B cell (primary cell): ENCODE results near the gene AGTR2. TPM values are rescaled to one million over a fixed set of nuclear protein-coding genes. Genes with fewer than 3 reads are reported as not detected.

Source experiments
- ATAC-seq: fragments of 200-7000 bp; cut with Tn5 transposase; one replicate; pipeline ENCODE4 v1.10.0; 2021; ENCODE audit warnings: low read depth, mild to moderate bottlenecking, moderate number of reproducible peaks, moderate library complexity
- CTCF ChIA-PET: fragments of 350-600 bp; sonication (Branson Sonifier 250); formaldehyde crosslinking; loops from one replicate; lab custom pipeline; 2021; ENCODE audit warnings: antibody characterized with exemption, inconsistent platforms; lab: Charles Lee
- POLR2A ChIA-PET: fragments of 350-600 bp; sonication (Branson Sonifier 250); formaldehyde crosslinking; loops from one replicate; lab custom pipeline; 2021; ENCODE audit warnings: antibody characterized with exemption; lab: Charles Lee
- DNase-seq: peaks from one replicate; pipeline ENCODE4 v3.0.0; 2013
- H2AFZ ChIP-seq: 2 replicates; pipeline ENCODE4 v1.6.1; 2012; ENCODE audit warnings: mild to moderate bottlenecking, low read depth, low read length; ENCODE audit not compliant: insufficient read depth, poor library complexity, severe bottlenecking
- H3K27ac ChIP-seq, 2 donors: 1 replicate in 1 of 2; 2 replicates in 1 of 2; pipeline ENCODE4 v1.5.1; 2012 to 2013; ENCODE audit warnings: low read length in 2 of 2, mild to moderate bottlenecking in 2 of 2, moderate library complexity in 1 of 2
- H3K27me3 ChIP-seq, 4 experiments: fragments of 200-600 bp in 1 of 4; sonication (generic) in 1 of 4; replicated peaks in 1 of 4; 1 replicate in 2 of 4; 2 replicates in 2 of 4; pipeline versions ENCODE4 v1.6.1 to v1.7.0; 2013 to 2016; ENCODE audit warnings: low read length in 3 of 4, mild to moderate bottlenecking in 2 of 4, mixed read lengths in 1 of 4, moderate library complexity in 1 of 4; ENCODE audit not compliant: insufficient read depth in 4 of 4, control insufficient read depth in 3 of 4; ENCODE audit errors: control extremely low read depth in 1 of 4
- H3K36me3 ChIP-seq, 2 experiments: replicated peaks in 1 of 2; 1 replicate in 1 of 2; 2 replicates in 1 of 2; pipeline versions ENCODE4 v1.6.1 to v1.7.1; 2013; ENCODE audit warnings: low read length in 1 of 2; ENCODE audit not compliant: insufficient read depth in 2 of 2, control insufficient read depth in 1 of 2; ENCODE audit errors: control extremely low read depth in 1 of 2, extremely low read depth in 1 of 2
- H3K4me1 ChIP-seq, 2 donors: fragments of 200-600 bp in 1 of 2; sonication (generic) in 1 of 2; 1 replicate in 1 of 2; 2 replicates in 1 of 2; pipeline versions ENCODE4 v1.5.1 to v1.6.1; 2013 to 2017; ENCODE audit warnings: low read length in 2 of 2; ENCODE audit not compliant: control insufficient read depth in 2 of 2, insufficient read depth in 2 of 2
- H3K4me2 ChIP-seq: replicated peaks from 2 replicates; pipeline ENCODE3; 2012; ENCODE audit warnings: mild to moderate bottlenecking, low read depth, low read length; ENCODE audit not compliant: poor library complexity, severe bottlenecking
- H3K4me3 ChIP-seq, 5 experiments: fragments of 200-600 bp in 1 of 5; sonication (generic) in 1 of 5; 1 replicate in 3 of 5; 2 replicates in 2 of 5; pipeline versions ENCODE4 v1.5.1 to v1.7.0; 2011 to 2016; ENCODE audit warnings: low read length in 4 of 5, mild to moderate bottlenecking in 4 of 5, low read depth in 2 of 5, control low read depth in 1 of 5, moderate library complexity in 1 of 5; ENCODE audit not compliant: insufficient read depth in 1 of 5; ENCODE audit errors: control extremely low read depth in 1 of 5, extremely low read depth in 1 of 5
- H3K79me2 ChIP-seq: fragments of 200-600 bp; sonication (generic); one replicate; pipeline ENCODE4 v1.6.0; 2016; ENCODE audit warnings: low read length; ENCODE audit not compliant: control insufficient read depth, insufficient read depth
- H3K9ac ChIP-seq: fragments of 200-600 bp; sonication (generic); 2 replicates; pipeline ENCODE4 v1.6.1; 2017; ENCODE audit warnings: mild to moderate bottlenecking, low read length, moderate library complexity
- H3K9me3 ChIP-seq, 3 donors: one replicate each; pipeline versions ENCODE4 v1.6.1 to v1.7.1; 2013; ENCODE audit warnings: low read length in 2 of 3; ENCODE audit not compliant: control insufficient read depth in 2 of 3, insufficient read depth in 1 of 3; ENCODE audit errors: control extremely low read depth in 1 of 3
- H4K20me1 ChIP-seq: 2 replicates; pipeline ENCODE4 v1.6.0; 2012; ENCODE audit warnings: mild to moderate bottlenecking, low read length; ENCODE audit not compliant: insufficient read depth, control insufficient read depth, poor library complexity, severe bottlenecking
- H3K27ac Mint-ChIP-seq: one replicate; pipeline ENCODE4 v1.8.0; 2021; ENCODE audit warnings: mixed read lengths
- H3K27me3 Mint-ChIP-seq: one replicate; pipeline ENCODE4 v1.8.0; 2021; ENCODE audit warnings: mixed read lengths
- H3K4me1 Mint-ChIP-seq: one replicate; pipeline ENCODE4 v1.8.0; 2021; ENCODE audit warnings: mixed read lengths
- H3K4me3 Mint-ChIP-seq: one replicate; pipeline ENCODE4 v1.8.0; 2021; ENCODE audit warnings: mixed read lengths
- H3K9me3 Mint-ChIP-seq: one replicate; pipeline ENCODE4 v1.8.0; 2022; ENCODE audit warnings: mixed read lengths; ENCODE audit not compliant: insufficient read depth
- EZH2 ChIP-seq: IDR thresholded peaks from 2 replicates; pipeline ENCODE4 v1.6.1; 2012; ENCODE audit warnings: borderline replicate concordance, low read depth, mild to moderate bottlenecking, moderate library complexity, low read length; ENCODE audit not compliant: insufficient read depth, poor library complexity, severe bottlenecking
- WGBS: methylation state at CpG from one replicate; pipeline ENCODE4 v1.1.5; 2013; ENCODE audit warnings: missing lambda C conversion rate; ENCODE audit not compliant: insufficient coverage; 5-methylcytosine and 5-hydroxymethylcytosine counted together
- intact Hi-C: fragments of 100-400 bp; cut with micrococcal nuclease; formaldehyde crosslinking; loops from one replicate; pipeline ENCODE4 v1.10.0; 2022
- polyA plus RNA-seq: library from polyadenylated mRNA; depleted of rRNA; stranded (reverse); fragments of >200 nt; gene quantifications from 2 replicates; pipeline ENCODE4 v1.2.3, GENCODE V29; 2012
- total RNA-seq, 2 donors: library from RNA; stranded (reverse); fragments of 120-200 nt in 1 of 2; gene quantifications; 1 replicate in 1 of 2; 2 replicates in 1 of 2; pipeline versions ENCODE4 v1.2.3 to v1.2.4, GENCODE V29; 2013 to 2022
- TF ChIP-seq, protein P1 (sequence below): fragments of 200-600 bp; IDR thresholded peaks from one replicate; pipeline ENCODE4 v1.8.0; 2022; ENCODE audit warnings: antibody characterized with exemption, mild to moderate bottlenecking

The AGTR2 gene
- total and polyA plus RNA-seq, 2 donors (not counting 1 experiment from before 2014, with no cell fraction given), result not detected

GRCh38 chrX:116194649-116195048 lies 24.1 kb downstream of the AGTR2 start:
- Histone ChIP-seq H3K27ac (no peak overlapping the region), H3K79me2 (no peaks in the 10 kb centered on the region), H2AFZ (no peak overlapping the region), H3K27me3 (no peaks in the 10 kb centered on the region), H3K9me3 (no peaks in the 10 kb centered on the region), H3K9ac (no peak overlapping the region), H3K4me2 (no peak overlapping the region), H3K36me3 (no peaks in the 10 kb centered on the region), H3K4me3 (no peak overlapping the region), H3K4me1 (no peaks in the 10 kb centered on the region), H4K20me1 (no peaks in the 10 kb centered on the region)
- ChIA-PET POLR2A (no interaction called here), CTCF (no interaction called here)
- Mint-ChIP-seq H3K9me3 (no peaks in the 10 kb centered on the region), H3K27ac (no peak overlapping the region), H3K4me3 (no peak overlapping the region), H3K27me3 (no peaks in the 10 kb centered on the region), H3K4me1 (no peaks in the 10 kb centered on the region)
- DNase-seq (no peak), ATAC-seq (no peak)
- no peak for TF ChIP-seq EZH2
- TF ChIP-seq, protein P1, sequence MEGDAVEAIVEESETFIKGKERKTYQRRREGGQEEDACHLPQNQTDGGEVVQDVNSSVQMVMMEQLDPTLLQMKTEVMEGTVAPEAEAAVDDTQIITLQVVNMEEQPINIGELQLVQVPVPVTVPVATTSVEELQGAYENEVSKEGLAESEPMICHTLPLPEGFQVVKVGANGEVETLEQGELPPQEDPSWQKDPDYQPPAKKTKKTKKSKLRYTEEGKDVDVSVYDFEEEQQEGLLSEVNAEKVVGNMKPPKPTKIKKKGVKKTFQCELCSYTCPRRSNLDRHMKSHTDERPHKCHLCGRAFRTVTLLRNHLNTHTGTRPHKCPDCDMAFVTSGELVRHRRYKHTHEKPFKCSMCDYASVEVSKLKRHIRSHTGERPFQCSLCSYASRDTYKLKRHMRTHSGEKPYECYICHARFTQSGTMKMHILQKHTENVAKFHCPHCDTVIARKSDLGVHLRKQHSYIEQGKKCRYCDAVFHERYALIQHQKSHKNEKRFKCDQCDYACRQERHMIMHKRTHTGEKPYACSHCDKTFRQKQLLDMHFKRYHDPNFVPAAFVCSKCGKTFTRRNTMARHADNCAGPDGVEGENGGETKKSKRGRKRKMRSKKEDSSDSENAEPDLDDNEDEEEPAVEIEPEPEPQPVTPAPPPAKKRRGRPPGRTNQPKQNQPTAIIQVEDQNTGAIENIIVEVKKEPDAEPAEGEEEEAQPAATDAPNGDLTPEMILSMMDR, result no peak
- intact Hi-C loops, result no loop called here

GRCh38 chrX:116198235-116198634 lies 27.7 kb downstream of the AGTR2 start:
- no peak overlapping the region for H3K27ac ChIP-seq
- DNase-seq (no peak), ATAC-seq (no peak)
- H2AFZ ChIP-seq, result no peak overlapping the region
- Mint-ChIP-seq H3K27me3 (no peaks in the 10 kb centered on the region), H3K27ac (no peak overlapping the region), H3K9me3 (no peaks in the 10 kb centered on the region), H3K4me1 (no peaks in the 10 kb centered on the region), H3K4me3 (no peak overlapping the region)
- H3K9me3 ChIP-seq, result no peaks in the 10 kb centered on the region
- no peaks in the 10 kb centered on the region for H4K20me1 ChIP-seq
- WGBS, result no CpG with 5 or more reads among the region's 3 CpGs
- intact Hi-C loops, result no loop called here
- ChIA-PET POLR2A (no interaction called here), CTCF (no interaction called here)
- H3K9ac ChIP-seq, result no peak overlapping the region
- H3K4me2 ChIP-seq, result no peak overlapping the region
- H3K27me3 ChIP-seq, result no peaks in the 10 kb centered on the region
- H3K36me3 ChIP-seq, result no peaks in the 10 kb centered on the region
- H3K79me2 ChIP-seq, result no peaks in the 10 kb centered on the region
- TF ChIP-seq EZH2, result no peak
- H3K4me3 ChIP-seq, result no peak overlapping the region
- H3K4me1 ChIP-seq, result no peaks in the 10 kb centered on the region
